B cell (primary cell): ENCODE results near the gene C10orf105. TPM values are rescaled to one million over a fixed set of nuclear protein-coding genes. Genes with fewer than 3 reads are reported as not detected.

Experiments used
- ATAC-seq: fragments of 200-7000 bp; cut with Tn5 transposase; one replicate; pipeline ENCODE4 v1.10.0; 2021; ENCODE audit warnings: low read depth, mild to moderate bottlenecking, moderate number of reproducible peaks, moderate library complexity
- CTCF ChIA-PET: fragments of 350-600 bp; sonication (Branson Sonifier 250); formaldehyde crosslinking; loops from one replicate; lab custom pipeline; 2021; ENCODE audit warnings: antibody characterized with exemption, inconsistent platforms; lab: Charles Lee
- POLR2A ChIA-PET: fragments of 350-600 bp; sonication (Branson Sonifier 250); formaldehyde crosslinking; loops from one replicate; lab custom pipeline; 2021; ENCODE audit warnings: antibody characterized with exemption; lab: Charles Lee
- DNase-seq: peaks from one replicate; pipeline ENCODE4 v3.0.0; 2013
- H2AFZ ChIP-seq: 2 replicates; pipeline ENCODE4 v1.6.1; 2012; ENCODE audit warnings: mild to moderate bottlenecking, low read depth, low read length; ENCODE audit not compliant: insufficient read depth, poor library complexity, severe bottlenecking
- H3K27ac ChIP-seq, 2 donors: 1 replicate in 1 of 2; 2 replicates in 1 of 2; pipeline ENCODE4 v1.5.1; 2012 to 2013; ENCODE audit warnings: low read length in 2 of 2, mild to moderate bottlenecking in 2 of 2, moderate library complexity in 1 of 2
- H3K27me3 ChIP-seq, 4 experiments: fragments of 200-600 bp in 1 of 4; sonication (generic) in 1 of 4; replicated peaks in 1 of 4; 1 replicate in 2 of 4; 2 replicates in 2 of 4; pipeline versions ENCODE4 v1.6.1 to v1.7.0; 2013 to 2016; ENCODE audit warnings: low read length in 3 of 4, mild to moderate bottlenecking in 2 of 4, mixed read lengths in 1 of 4, moderate library complexity in 1 of 4; ENCODE audit not compliant: insufficient read depth in 4 of 4, control insufficient read depth in 3 of 4; ENCODE audit errors: control extremely low read depth in 1 of 4
- H3K36me3 ChIP-seq, 2 experiments: replicated peaks in 1 of 2; 1 replicate in 1 of 2; 2 replicates in 1 of 2; pipeline versions ENCODE4 v1.6.1 to v1.7.1; 2013; ENCODE audit warnings: low read length in 1 of 2; ENCODE audit not compliant: insufficient read depth in 2 of 2, control insufficient read depth in 1 of 2; ENCODE audit errors: control extremely low read depth in 1 of 2, extremely low read depth in 1 of 2
- H3K4me1 ChIP-seq, 2 donors: fragments of 200-600 bp in 1 of 2; sonication (generic) in 1 of 2; 1 replicate in 1 of 2; 2 replicates in 1 of 2; pipeline versions ENCODE4 v1.5.1 to v1.6.1; 2013 to 2017; ENCODE audit warnings: low read length in 2 of 2; ENCODE audit not compliant: control insufficient read depth in 2 of 2, insufficient read depth in 2 of 2
- H3K4me2 ChIP-seq: replicated peaks from 2 replicates; pipeline ENCODE3; 2012; ENCODE audit warnings: mild to moderate bottlenecking, low read depth, low read length; ENCODE audit not compliant: poor library complexity, severe bottlenecking
- H3K4me3 ChIP-seq, 5 experiments: fragments of 200-600 bp in 1 of 5; sonication (generic) in 1 of 5; 1 replicate in 3 of 5; 2 replicates in 2 of 5; pipeline versions ENCODE4 v1.5.1 to v1.7.0; 2011 to 2016; ENCODE audit warnings: low read length in 4 of 5, mild to moderate bottlenecking in 4 of 5, low read depth in 2 of 5, control low read depth in 1 of 5, moderate library complexity in 1 of 5; ENCODE audit not compliant: insufficient read depth in 1 of 5; ENCODE audit errors: control extremely low read depth in 1 of 5, extremely low read depth in 1 of 5
- H3K79me2 ChIP-seq: fragments of 200-600 bp; sonication (generic); one replicate; pipeline ENCODE4 v1.6.0; 2016; ENCODE audit warnings: low read length; ENCODE audit not compliant: control insufficient read depth, insufficient read depth
- H3K9ac ChIP-seq: fragments of 200-600 bp; sonication (generic); 2 replicates; pipeline ENCODE4 v1.6.1; 2017; ENCODE audit warnings: mild to moderate bottlenecking, low read length, moderate library complexity
- H3K9me3 ChIP-seq, 3 donors: one replicate each; pipeline versions ENCODE4 v1.6.1 to v1.7.1; 2013; ENCODE audit warnings: low read length in 2 of 3; ENCODE audit not compliant: control insufficient read depth in 2 of 3, insufficient read depth in 1 of 3; ENCODE audit errors: control extremely low read depth in 1 of 3
- H4K20me1 ChIP-seq: 2 replicates; pipeline ENCODE4 v1.6.0; 2012; ENCODE audit warnings: mild to moderate bottlenecking, low read length; ENCODE audit not compliant: insufficient read depth, control insufficient read depth, poor library complexity, severe bottlenecking
- H3K27ac Mint-ChIP-seq: one replicate; pipeline ENCODE4 v1.8.0; 2021; ENCODE audit warnings: mixed read lengths
- H3K27me3 Mint-ChIP-seq: one replicate; pipeline ENCODE4 v1.8.0; 2021; ENCODE audit warnings: mixed read lengths
- H3K4me1 Mint-ChIP-seq: one replicate; pipeline ENCODE4 v1.8.0; 2021; ENCODE audit warnings: mixed read lengths
- H3K4me3 Mint-ChIP-seq: one replicate; pipeline ENCODE4 v1.8.0; 2021; ENCODE audit warnings: mixed read lengths
- H3K9me3 Mint-ChIP-seq: one replicate; pipeline ENCODE4 v1.8.0; 2022; ENCODE audit warnings: mixed read lengths; ENCODE audit not compliant: insufficient read depth
- EZH2 ChIP-seq: IDR thresholded peaks from 2 replicates; pipeline ENCODE4 v1.6.1; 2012; ENCODE audit warnings: borderline replicate concordance, low read depth, mild to moderate bottlenecking, moderate library complexity, low read length; ENCODE audit not compliant: insufficient read depth, poor library complexity, severe bottlenecking
- WGBS: methylation state at CpG from one replicate; pipeline ENCODE4 v1.1.5; 2013; ENCODE audit warnings: missing lambda C conversion rate; ENCODE audit not compliant: insufficient coverage; 5-methylcytosine and 5-hydroxymethylcytosine counted together
- intact Hi-C: fragments of 100-400 bp; cut with micrococcal nuclease; formaldehyde crosslinking; loops from one replicate; pipeline ENCODE4 v1.10.0; 2022
- polyA plus RNA-seq: library from polyadenylated mRNA; depleted of rRNA; stranded (reverse); fragments of >200 nt; gene quantifications from 2 replicates; pipeline ENCODE4 v1.2.3, GENCODE V29; 2012
- total RNA-seq, 2 donors: library from RNA; stranded (reverse); fragments of 120-200 nt in 1 of 2; gene quantifications; 1 replicate in 1 of 2; 2 replicates in 1 of 2; pipeline versions ENCODE4 v1.2.3 to v1.2.4, GENCODE V29; 2013 to 2022
- TF ChIP-seq, protein P1 (sequence below): fragments of 200-600 bp; IDR thresholded peaks from one replicate; pipeline ENCODE4 v1.8.0; 2022; ENCODE audit warnings: antibody characterized with exemption, mild to moderate bottlenecking

The C10orf105 gene
- total and polyA plus RNA-seq, 2 donors (not counting 1 experiment from before 2014, with no cell fraction given): 0.03 TPM; not detected in 1

DNA sequence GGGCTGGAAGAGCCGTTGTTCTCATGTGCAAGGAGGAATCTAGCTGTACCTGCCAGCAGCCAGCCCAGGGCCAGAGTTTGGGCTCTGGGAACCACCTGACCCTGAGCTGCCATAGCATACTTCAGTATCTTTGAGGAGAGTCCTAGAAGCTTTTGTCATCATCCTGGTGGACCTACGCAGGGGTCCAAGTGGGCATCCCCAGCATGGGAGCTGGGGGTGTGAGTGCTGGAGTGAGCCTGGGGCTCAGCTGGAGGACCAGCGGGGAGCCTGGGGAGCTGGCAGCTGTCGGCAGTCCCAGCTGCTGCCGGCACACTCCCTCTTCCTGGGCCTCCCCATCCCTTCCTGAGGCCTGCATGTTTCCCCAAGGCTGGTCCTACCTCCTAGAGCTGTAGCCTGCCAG, 32.5 kb downstream of the C10orf105 start:
- peaks cover 8% of the 10 kb centered on the region for H3K4me1 Mint-ChIP-seq
- peaks cover 5 to 8% of the 10 kb centered on the region in 2 donors for H3K4me1 ChIP-seq
- ChIA-PET CTCF (interaction anchor here (1.2 to 2.5 kb wide), 3 partner anchors 10 to 373 kb away, joined by 3 to 10 read pairs (median 8); no protein-coding TSS in a partner anchor), POLR2A (no interaction called here)
- peak overlapping the region; percentile 34 for H3K27ac Mint-ChIP-seq
- H3K4me3 ChIP-seq: no peak overlapping the region
- 86% methylated on average over 5 of the region's 5 CpGs for WGBS
- no peaks in the 10 kb centered on the region for H4K20me1 ChIP-seq
- H3K9me3 ChIP-seq: peaks cover 0 to 33% (median 7%) of the 10 kb centered on the region in 3 donors
- H3K79me2 ChIP-seq: no peaks in the 10 kb centered on the region
- H3K9ac ChIP-seq: no peak overlapping the region
- no peak for ATAC-seq
- DNase-seq: no peak
- H3K27ac ChIP-seq: no peak overlapping the region
- H3K9me3 Mint-ChIP-seq: no peaks in the 10 kb centered on the region
- TF ChIP-seq, protein P1, sequence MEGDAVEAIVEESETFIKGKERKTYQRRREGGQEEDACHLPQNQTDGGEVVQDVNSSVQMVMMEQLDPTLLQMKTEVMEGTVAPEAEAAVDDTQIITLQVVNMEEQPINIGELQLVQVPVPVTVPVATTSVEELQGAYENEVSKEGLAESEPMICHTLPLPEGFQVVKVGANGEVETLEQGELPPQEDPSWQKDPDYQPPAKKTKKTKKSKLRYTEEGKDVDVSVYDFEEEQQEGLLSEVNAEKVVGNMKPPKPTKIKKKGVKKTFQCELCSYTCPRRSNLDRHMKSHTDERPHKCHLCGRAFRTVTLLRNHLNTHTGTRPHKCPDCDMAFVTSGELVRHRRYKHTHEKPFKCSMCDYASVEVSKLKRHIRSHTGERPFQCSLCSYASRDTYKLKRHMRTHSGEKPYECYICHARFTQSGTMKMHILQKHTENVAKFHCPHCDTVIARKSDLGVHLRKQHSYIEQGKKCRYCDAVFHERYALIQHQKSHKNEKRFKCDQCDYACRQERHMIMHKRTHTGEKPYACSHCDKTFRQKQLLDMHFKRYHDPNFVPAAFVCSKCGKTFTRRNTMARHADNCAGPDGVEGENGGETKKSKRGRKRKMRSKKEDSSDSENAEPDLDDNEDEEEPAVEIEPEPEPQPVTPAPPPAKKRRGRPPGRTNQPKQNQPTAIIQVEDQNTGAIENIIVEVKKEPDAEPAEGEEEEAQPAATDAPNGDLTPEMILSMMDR: no peak
- no peak for TF ChIP-seq EZH2
- no peak overlapping the region for H3K4me2 ChIP-seq
- H3K27me3 Mint-ChIP-seq: peaks cover 4% of the 10 kb centered on the region
- no peaks in the 10 kb centered on the region for H3K27me3 ChIP-seq
- H3K36me3 ChIP-seq: no peaks in the 10 kb centered on the region
- intact Hi-C loops: no loop called here
- H3K4me3 Mint-ChIP-seq: no peak overlapping the region
- H2AFZ ChIP-seq: no peak overlapping the region

DNA sequence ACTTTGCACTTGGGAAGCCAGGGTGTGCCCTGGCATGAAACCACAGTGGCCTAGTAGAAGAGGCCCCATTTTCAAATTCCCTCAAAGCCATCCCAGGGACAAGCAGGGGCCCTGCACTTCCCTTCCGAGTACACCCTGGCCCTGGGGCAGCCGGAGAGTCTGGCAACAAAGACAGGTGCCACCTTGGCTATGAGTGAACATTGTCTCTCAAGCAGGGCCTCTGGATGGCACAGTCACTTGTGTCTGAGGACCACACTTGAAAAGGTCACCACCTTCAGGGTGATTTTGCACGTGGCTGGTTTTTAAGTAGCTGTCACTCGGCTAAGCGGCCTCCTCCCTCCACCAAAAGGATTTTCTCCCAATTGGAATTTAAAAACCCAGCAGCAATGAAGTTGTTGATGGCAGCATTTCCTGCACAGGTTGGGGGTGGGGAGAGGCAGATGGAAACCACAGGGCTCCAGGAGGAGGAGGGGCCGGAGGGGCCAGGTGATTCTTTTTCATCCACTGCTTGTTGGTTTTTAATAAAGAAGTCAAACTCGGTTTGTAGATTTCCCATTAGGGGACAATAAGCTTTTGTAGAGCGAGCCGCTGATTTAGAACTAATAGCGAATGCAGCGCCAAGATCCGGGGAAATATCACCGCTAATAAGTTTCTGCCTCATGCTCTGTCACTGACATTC, 33.9 kb downstream of the C10orf105 start:
- ChIA-PET POLR2A (no interaction called here), CTCF (interaction anchor here (1.0 to 2.5 kb wide), 5 partner anchors 8 to 88 kb away, joined by 3 to 10 read pairs (median 6); partner anchors contain the start of gene VSIR)
- Mint-ChIP-seq H3K4me3 (no peak overlapping the region), H3K9me3 (no peaks in the 10 kb centered on the region), H3K27ac (no peak overlapping the region), H3K27me3 (peaks cover 9% of the 10 kb centered on the region), H3K4me1 (peaks cover 8% of the 10 kb centered on the region)
- Histone ChIP-seq H3K27me3 (no peaks in the 10 kb centered on the region), H3K9me3 (peaks cover 0 to 24% (median 7%) of the 10 kb centered on the region in 3 donors), H3K36me3 (no peaks in the 10 kb centered on the region), H3K27ac (no peak overlapping the region), H3K4me2 (no peak overlapping the region), H3K4me3 (no peak overlapping the region), H3K4me1 (peaks cover 5 to 8% of the 10 kb centered on the region in 2 donors), H4K20me1 (no peaks in the 10 kb centered on the region), H3K9ac (no peak overlapping the region), H3K79me2 (no peaks in the 10 kb centered on the region), H2AFZ (no peak overlapping the region)
- WGBS: 90% methylated on average over 5 of the region's 13 CpGs
- intact Hi-C loops: no loop called here
- no peak for TF ChIP-seq EZH2
- TF ChIP-seq, protein P1: no peak
- ATAC-seq: no peak
- DNase-seq: no peak
